K562 (cell line): Measurements from ENCODE around the gene RSF1. TPM values are rescaled to one million over a fixed set of nuclear protein-coding genes. Genes with fewer than 3 reads are reported as not detected.

Experiments used
- ATAC-seq: fragments of 200-7000 bp; cut with Tn5 transposase; 3 replicates; pipeline ENCODE4 v1.9.1; 2020; ENCODE audit warnings: moderate library complexity
- BruUV-seq: library from RNA; stranded (reverse); fragments of 400-500 nt; replicated peaks from 2 replicates; lab custom pipeline; 2021; lab: Mats Ljungman, UMichigan
- CTCF ChIA-PET: fragments of 300-600 bp; formaldehyde crosslinking; extraction: SDS; loops from one replicate; lab custom pipeline; 2021; ENCODE audit warnings: low intra/inter-chr PET ratio; lab: Yijun Ruan, JAX
- POLR2A ChIA-PET: fragments of 300-600, 350-650 bp; sonication (Branson Sonifier 250); formaldehyde crosslinking; extraction: SDS; loops from one replicate; lab custom pipeline; 2021; ENCODE audit warnings: antibody characterized with exemption, inconsistent platforms; lab: Yijun Ruan, JAX
- DNase-seq, 4 experiments: peaks; one replicate each; pipeline versions ENCODE4 v3.0.0 to v3.0.0-alpha.2; 2011 to 2018; ENCODE audit warnings: low spot score in 3 of 4, mixed read lengths in 3 of 4; ENCODE audit errors: extremely low read depth in 1 of 4
- FAIRE-seq: peaks from 2 replicates; lab custom pipeline; 2011; peaks lifted over from hg19 to GRCh38; lab: Jason Lieb, UNC
- H2AFZ ChIP-seq: 2 replicates; pipeline ENCODE4 v1.6.0; 2011; ENCODE audit warnings: low read depth, low read length, control low read depth, inconsistent platforms
- H3K27ac ChIP-seq: fragments of 200-600 bp; 3 replicates; pipeline ENCODE4 v1.8.0; 2011; ENCODE audit warnings: low read depth, mild to moderate bottlenecking, control low read depth, inconsistent platforms, low read length, moderate library complexity, mixed read lengths; ENCODE audit errors: extremely low read depth
- H3K27me3 ChIP-seq, 2 experiments: fragments of 300-600 bp in 1 of 2; 2 replicates in 1 of 2; 3 replicates in 1 of 2; pipeline versions ENCODE4 v1.6.0 to v1.8.0; 2011; ENCODE audit warnings: inconsistent platforms in 2 of 2, low read length in 2 of 2, mild to moderate bottlenecking in 1 of 2, mixed read lengths in 1 of 2, moderate library complexity in 1 of 2; ENCODE audit not compliant: control insufficient read depth in 2 of 2, insufficient read depth in 2 of 2
- H3K36me3 ChIP-seq: fragments of 300-600 bp; 3 replicates; pipeline ENCODE4 v1.8.0; 2011; ENCODE audit warnings: mild to moderate bottlenecking, low read length, inconsistent platforms; ENCODE audit not compliant: control insufficient read depth, insufficient read depth
- H3K4me1 ChIP-seq, 2 experiments: fragments of 200-600 bp in 1 of 2; replicated peaks in 1 of 2; 2 replicates in 1 of 2; 3 replicates in 1 of 2; pipeline versions ENCODE4 v1.5.1 to v1.8.0; 2011; ENCODE audit warnings: inconsistent platforms in 2 of 2, low read length in 2 of 2, mild to moderate bottlenecking in 1 of 2, mixed read lengths in 1 of 2, moderate library complexity in 1 of 2; ENCODE audit not compliant: control insufficient read depth in 2 of 2, insufficient read depth in 2 of 2
- H3K4me2 ChIP-seq: 2 replicates; pipeline ENCODE4 v1.6.1; 2011; ENCODE audit warnings: low read length, control low read depth, inconsistent platforms, mixed read lengths; ENCODE audit not compliant: insufficient read depth
- H3K4me3 ChIP-seq: fragments of 200-600 bp; sonication (generic), shearing (Covaris generic); 2 replicates; pipeline ENCODE4 v1.5.1; 2016; ENCODE audit warnings: control low read depth, inconsistent platforms
- H3K79me2 ChIP-seq: fragments of 200-600 bp; 3 replicates; pipeline ENCODE4 v1.8.0; 2011; ENCODE audit warnings: low read length, inconsistent platforms; ENCODE audit not compliant: control insufficient read depth, insufficient read depth
- H3K9ac ChIP-seq, 2 experiments: 2 replicates each; pipeline versions ENCODE4 v1.6.0 to v1.6.1; 2011; ENCODE audit warnings: low read depth in 2 of 2, low read length in 2 of 2, control low read depth in 1 of 2, inconsistent platforms in 1 of 2, mild to moderate bottlenecking in 1 of 2, mixed read lengths in 1 of 2; ENCODE audit not compliant: insufficient read depth in 1 of 2
- H3K9me1 ChIP-seq: one replicate; pipeline ENCODE4 v1.6.0; 2011; ENCODE audit warnings: inconsistent platforms, mild to moderate bottlenecking, low read length, moderate library complexity; ENCODE audit not compliant: control insufficient read depth, insufficient read depth
- H3K9me3 ChIP-seq: replicated peaks from 2 replicates; pipeline ENCODE4 v1.5.1; 2011; ENCODE audit warnings: low read depth, low read length, inconsistent platforms; ENCODE audit not compliant: control insufficient read depth, insufficient read depth
- H4K20me1 ChIP-seq: replicated peaks from 2 replicates; pipeline ENCODE4 v1.6.1; 2011; ENCODE audit warnings: low read length, inconsistent platforms, mixed read lengths; ENCODE audit not compliant: control insufficient read depth, insufficient read depth
- BCOR ChIP-seq: fragments of 450-650 bp; IDR thresholded peaks from 2 replicates; pipeline ENCODE4 v1.6.1; 2016
- CBFA2T3 ChIP-seq: fragments of 450-650 bp; IDR thresholded peaks from 2 replicates; pipeline ENCODE4 v1.6.1; 2017
- ESRRA ChIP-seq: fragments of 450-650 bp; IDR thresholded peaks from 2 replicates; pipeline ENCODE4 v1.6.1; 2014; ENCODE audit warnings: low read depth, mild to moderate bottlenecking, moderate library complexity, borderline replicate concordance
- JUN ChIP-seq, 2 experiments: sonication (generic) in 1 of 2; formaldehyde crosslinking in 1 of 2; IDR thresholded peaks; 2 replicates each; pipeline versions ENCODE4 v1.6.1 to v1.8.0; 2012 to 2022; ENCODE audit warnings: borderline replicate concordance in 2 of 2, mild to moderate bottlenecking in 2 of 2, improper control_type of control experiment in 1 of 2, low read depth in 1 of 2, low read length in 1 of 2, missing genetic modification reagents in 1 of 2
- MTA3 ChIP-seq: fragments of 450-650 bp; formaldehyde crosslinking; IDR thresholded peaks from 2 replicates; pipeline ENCODE4 v1.6.1; 2017; ENCODE audit warnings: mild to moderate bottlenecking, borderline replicate concordance
- NR2C2 ChIP-seq, 2 experiments: fragments of 200-800 bp in 1 of 2; sonication (Bioruptor generic) in 1 of 2; sonication (generic) in 1 of 2; formaldehyde crosslinking in 1 of 2; IDR thresholded peaks; 2 replicates each; pipeline versions ENCODE4 v1.6.1 to v1.8.0; 2016 to 2022; ENCODE audit warnings: mild to moderate bottlenecking in 1 of 2, missing compliant biosample characterization in 1 of 2, missing genetic modification characterization in 1 of 2, missing genetic modification reagents in 1 of 2
- OTX1 ChIP-seq: fragments of 450-650 bp; formaldehyde crosslinking; IDR thresholded peaks from 2 replicates; pipeline ENCODE4 v1.4.0; 2022; ENCODE audit warnings: mild to moderate bottlenecking
- ZNF175 ChIP-seq: fragments of 200-800 bp; sonication (Bioruptor generic); IDR thresholded peaks from 2 replicates; pipeline ENCODE4 v1.6.1; 2016; ENCODE audit warnings: low read depth, mild to moderate bottlenecking, missing genetic modification characterization, missing compliant biosample characterization
- WGBS: fragments of 100-300 bp; shearing (Covaris generic); methylation state at CpG from one replicate; pipeline ENCODE4 v1.1.6; 2016; ENCODE audit warnings: low coverage, mixed read lengths; ENCODE audit not compliant: insufficient coverage; ENCODE audit errors: missing lambda C conversion rate; 5-methylcytosine and 5-hydroxymethylcytosine counted together
- in situ Hi-C: fragments of 300-500 bp; cut with MboI; formaldehyde crosslinking; loops from 4 replicates; pipeline ENCODE4 v1.15.0; 2018; ENCODE audit warnings: inconsistent platforms, mixed read lengths
- intact Hi-C: fragments of 100-400 bp; cut with micrococcal nuclease; formaldehyde crosslinking; loops from 2 replicates; pipeline ENCODE4 v1.14.2; 2022
- polyA plus RNA-seq, 8 experiments: library from polyadenylated mRNA; depleted of rRNA in 4 of 8; stranded (reverse) in 5 of 8; unstranded in 3 of 8; fragments of >200 nt; fragmentation: Nextera tagmentation in 2 of 8; fragmentation: Illumina TruSeq in 1 of 8; extraction: Ambion mirVana in 2 of 8; extraction: Trizol in 1 of 8; gene quantifications; 2 replicates each; pipeline versions ENCODE4 v1.2.1 to v1.2.3, GENCODE V29; 2011 to 2014; ENCODE audit warnings: inconsistent platforms in 1 of 8, missing spikeins in 1 of 8
- total RNA-seq, 7 experiments: library from RNA; depleted of rRNA in 6 of 7; stranded (reverse); fragments of >200 nt in 6 of 7; fragmentation: Illumina TruSeq in 2 of 7; extraction: Trizol in 2 of 7; gene quantifications; 2 replicates each; pipeline versions ENCODE4 v1.2.1 to v1.2.3, GENCODE V29; 2011 to 2021; ENCODE audit warnings: low replicate concordance in 1 of 7
- TF ChIP-seq, protein P1 (sequence below): IDR thresholded peaks from 2 replicates; pipeline ENCODE4 v1.6.1; 2016; ENCODE audit warnings: missing genetic modification characterization, missing compliant biosample characterization
- TF ChIP-seq, protein P2 (sequence below), 2 experiments: fragments of 150-350 bp in 1 of 2; IDR thresholded peaks; 2 replicates each; pipeline ENCODE4 v1.6.1; 2012 to 2016; ENCODE audit warnings: low read depth in 2 of 2, low read length in 2 of 2, mild to moderate bottlenecking in 1 of 2, moderate library complexity in 1 of 2

RSF1 gene
- total and polyA plus RNA-seq, 9 of the 15 experiments (the other 6 are each of a cell fraction or from before 2014, with no cell fraction given), result 9.7 to 63.6 (median 42.8) TPM

DNA sequence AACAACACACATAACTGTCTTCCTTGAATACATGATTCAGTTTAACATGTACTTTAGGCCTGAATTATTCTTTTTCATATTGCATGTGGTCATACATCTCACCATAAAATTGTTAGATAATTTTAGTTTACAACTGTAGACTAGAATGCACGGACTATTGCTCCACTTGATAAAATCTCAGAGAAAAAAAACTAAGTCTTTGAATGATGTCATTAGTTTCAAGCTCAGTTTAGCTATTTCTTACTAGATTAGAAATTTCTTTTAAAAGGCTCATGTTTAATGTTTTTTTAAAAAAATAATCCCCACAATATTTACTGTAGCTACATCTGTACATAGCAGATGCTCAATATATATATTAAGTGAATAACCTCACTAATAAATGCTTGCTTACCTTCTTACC, 5.1 kb downstream of the RSF1 start:
- Histone ChIP-seq H3K4me3 (no peak overlapping the region), H3K9ac (no peak overlapping the region), H4K20me1 (peaks cover 10% of the 10 kb centered on the region), H3K36me3 (peaks cover 51% of the 10 kb centered on the region; the same call in 2 of the 3 replicates), H3K79me2 (peaks cover 97% of the 10 kb centered on the region), H3K9me1 (no peaks in the 10 kb centered on the region), H3K9me3 (peaks cover 4% of the 10 kb centered on the region), H3K27me3 (no peaks in the 10 kb centered on the region), H3K4me1 (peaks cover 4% of the 10 kb centered on the region in 2 experiments; a peak in 2 of 5 replicates), H3K4me2 (no peak overlapping the region), H3K27ac (no peak overlapping the region), H2AFZ (no peak overlapping the region)
- POLR2A ChIA-PET, result no interaction called here
- intact Hi-C loops (no loop called here), in situ Hi-C loops (no loop called here)
- DNase-seq, result no peak
- CTCF ChIA-PET, result no interaction called here
- 100% methylated on average over 1 of the region's 1 CpG for WGBS
- ATAC-seq, result no peak
- FAIRE-seq, result no peak
- no TSS peak for BruUV-seq
- TF ChIP-seq CBFA2T3, result no peak
- TF ChIP-seq, protein P1, sequence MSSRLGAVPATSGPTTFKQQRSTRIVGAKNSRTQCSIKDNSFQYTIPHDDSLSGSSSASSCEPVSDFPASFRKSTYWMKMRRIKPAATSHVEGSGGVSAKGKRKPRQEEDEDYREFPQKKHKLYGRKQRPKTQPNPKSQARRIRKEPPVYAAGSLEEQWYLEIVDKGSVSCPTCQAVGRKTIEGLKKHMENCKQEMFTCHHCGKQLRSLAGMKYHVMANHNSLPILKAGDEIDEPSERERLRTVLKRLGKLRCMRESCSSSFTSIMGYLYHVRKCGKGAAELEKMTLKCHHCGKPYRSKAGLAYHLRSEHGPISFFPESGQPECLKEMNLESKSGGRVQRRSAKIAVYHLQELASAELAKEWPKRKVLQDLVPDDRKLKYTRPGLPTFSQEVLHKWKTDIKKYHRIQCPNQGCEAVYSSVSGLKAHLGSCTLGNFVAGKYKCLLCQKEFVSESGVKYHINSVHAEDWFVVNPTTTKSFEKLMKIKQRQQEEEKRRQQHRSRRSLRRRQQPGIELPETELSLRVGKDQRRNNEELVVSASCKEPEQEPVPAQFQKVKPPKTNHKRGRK (tag), result no peak
- TF ChIP-seq NR2C2 (CRISPR knock-in tag; IDR thresholded peaks at IDR 0.05), result no peak
- TF ChIP-seq NR2C2 (tag; IDR thresholded peaks at IDR 0.05), result no peak

DNA sequence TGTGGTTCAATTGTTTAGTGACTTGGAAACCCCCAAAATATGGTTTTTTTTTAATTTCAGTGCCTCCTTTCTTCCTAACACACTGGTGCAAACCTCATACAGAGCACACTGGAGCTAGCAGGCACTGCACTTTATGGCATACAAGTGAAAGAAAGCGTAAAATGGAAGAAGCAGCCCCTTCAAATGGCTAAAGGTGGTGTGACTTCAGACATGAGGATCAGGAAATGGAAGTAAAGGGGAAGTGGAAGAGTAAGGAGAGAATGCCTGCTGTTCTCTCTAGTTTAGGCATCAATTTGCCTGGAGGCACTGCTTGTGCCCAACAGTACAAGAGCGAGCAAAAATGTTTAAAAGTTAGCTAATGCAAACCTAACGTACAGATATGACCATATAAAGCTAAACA, 5.7 kb downstream of the RSF1 start:
- WGBS, result 96% methylated on average over 3 of the region's 3 CpGs
- ATAC-seq (no peak), FAIRE-seq (no peak), DNase-seq (peak in 2 of 4 experiments; percentile 13 to 17)
- H3K9ac ChIP-seq, result no peak overlapping the region
- H2AFZ ChIP-seq, result no peak overlapping the region
- H3K36me3 ChIP-seq, result peaks cover 56% of the 10 kb centered on the region; the same call in 2 of the 3 replicates
- no peak overlapping the region for H3K27ac ChIP-seq
- ChIA-PET CTCF (no interaction called here), POLR2A (no interaction called here)
- in situ Hi-C loops, result no loop called here
- BruUV-seq, result no TSS peak
- H3K9me3 ChIP-seq, result peaks cover 4% of the 10 kb centered on the region
- no peak overlapping the region for H3K4me3 ChIP-seq
- no peaks in the 10 kb centered on the region for H3K27me3 ChIP-seq
- H3K4me1 ChIP-seq, result peaks cover under 1 to 4% of the 10 kb centered on the region in 2 experiments; a peak in 1 of 5 replicates
- H3K79me2 ChIP-seq, result peaks cover 97% of the 10 kb centered on the region
- no peaks in the 10 kb centered on the region for H3K9me1 ChIP-seq
- intact Hi-C loops, result no loop called here
- H3K4me2 ChIP-seq, result no peak overlapping the region
- H4K20me1 ChIP-seq, result peaks cover 10% of the 10 kb centered on the region
- no peak for TF ChIP-seq ZNF175 (CRISPR knock-in tag)
- TF ChIP-seq OTX1, result no peak
- TF ChIP-seq, protein P2, sequence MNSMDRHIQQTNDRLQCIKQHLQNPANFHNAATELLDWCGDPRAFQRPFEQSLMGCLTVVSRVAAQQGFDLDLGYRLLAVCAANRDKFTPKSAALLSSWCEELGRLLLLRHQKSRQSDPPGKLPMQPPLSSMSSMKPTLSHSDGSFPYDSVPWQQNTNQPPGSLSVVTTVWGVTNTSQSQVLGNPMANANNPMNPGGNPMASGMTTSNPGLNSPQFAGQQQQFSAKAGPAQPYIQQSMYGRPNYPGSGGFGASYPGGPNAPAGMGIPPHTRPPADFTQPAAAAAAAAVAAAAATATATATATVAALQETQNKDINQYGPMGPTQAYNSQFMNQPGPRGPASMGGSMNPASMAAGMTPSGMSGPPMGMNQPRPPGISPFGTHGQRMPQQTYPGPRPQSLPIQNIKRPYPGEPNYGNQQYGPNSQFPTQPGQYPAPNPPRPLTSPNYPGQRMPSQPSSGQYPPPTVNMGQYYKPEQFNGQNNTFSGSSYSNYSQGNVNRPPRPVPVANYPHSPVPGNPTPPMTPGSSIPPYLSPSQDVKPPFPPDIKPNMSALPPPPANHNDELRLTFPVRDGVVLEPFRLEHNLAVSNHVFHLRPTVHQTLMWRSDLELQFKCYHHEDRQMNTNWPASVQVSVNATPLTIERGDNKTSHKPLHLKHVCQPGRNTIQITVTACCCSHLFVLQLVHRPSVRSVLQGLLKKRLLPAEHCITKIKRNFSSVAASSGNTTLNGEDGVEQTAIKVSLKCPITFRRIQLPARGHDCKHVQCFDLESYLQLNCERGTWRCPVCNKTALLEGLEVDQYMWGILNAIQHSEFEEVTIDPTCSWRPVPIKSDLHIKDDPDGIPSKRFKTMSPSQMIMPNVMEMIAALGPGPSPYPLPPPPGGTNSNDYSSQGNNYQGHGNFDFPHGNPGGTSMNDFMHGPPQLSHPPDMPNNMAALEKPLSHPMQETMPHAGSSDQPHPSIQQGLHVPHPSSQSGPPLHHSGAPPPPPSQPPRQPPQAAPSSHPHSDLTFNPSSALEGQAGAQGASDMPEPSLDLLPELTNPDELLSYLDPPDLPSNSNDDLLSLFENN (IDR thresholded peaks at IDR 0.05; ENCODE audit: low read depth in 2 of 2, low read length in 2 of 2), result no peak
- no peak for TF ChIP-seq MTA3
- no peak for TF ChIP-seq ESRRA
- no peak for TF ChIP-seq BCOR
- TF ChIP-seq JUN (IDR thresholded peaks at IDR 0.05; ENCODE audit: borderline replicate concordance, low read depth, low read length), result no peak
- TF ChIP-seq JUN (CRISPR knock-in tag; IDR thresholded peaks at IDR 0.05; ENCODE audit: borderline replicate concordance), result no peak
